Pancreas (tissue), 10 donors: ENCODE results near the gene ANO4. TPM values are rescaled to one million over a fixed set of nuclear protein-coding genes. Genes with fewer than 3 reads are reported as not detected.

ENCODE experiments used
- ATAC-seq, 4 donors: fragments of 200-7000 bp; cut with Tn5 transposase; one replicate each; pipeline versions ENCODE4 v1.8.0 to v1.9.1; 2020; ENCODE audit warnings: mild to moderate bottlenecking in 4 of 4, moderate library complexity in 4 of 4
- DNase-seq, 6 donors: peaks; one replicate each; pipeline ENCODE4 v3.0.0-alpha.2; 2020
- FAIRE-seq: peaks from 2 replicates; lab custom pipeline; 2012; peaks lifted over from hg19 to GRCh38; lab: Jason Lieb, UNC
- H3K27ac ChIP-seq, 4 donors: fragments of 200-600 bp; sonication (generic); 1 replicate in 3 of 4; 2 replicates in 1 of 4; pipeline versions ENCODE4 v1.5.0 to v1.8.0; 2020
- H3K27me3 ChIP-seq, 4 donors: fragments of 200-600 bp; one replicate each; pipeline ENCODE4 v1.8.0; 2021
- H3K36me3 ChIP-seq, 3 donors: fragments of 200-600 bp; sonication (generic) in 1 of 3; one replicate each; pipeline versions ENCODE4 v1.5.0 to v1.8.0; 2020 to 2021
- H3K4me1 ChIP-seq, 3 donors: fragments of 200-600 bp; one replicate each; pipeline ENCODE4 v1.8.0; 2021
- H3K4me3 ChIP-seq, 4 donors: fragments of 200-600 bp; sonication (generic) in 2 of 4; one replicate each; pipeline versions ENCODE4 v1.5.0 to v1.8.0; 2020 to 2021
- H3K9me3 ChIP-seq, 4 donors: fragments of 200-600 bp; one replicate each; pipeline ENCODE4 v1.8.0; 2021
- CTCF ChIP-seq, 4 donors: fragments of 200-600 bp; sonication (generic) in 3 of 4; IDR thresholded peaks; one replicate each; pipeline versions ENCODE4 v1.5.0 to v1.8.0; 2021; ENCODE audit warnings: antibody characterized with exemption in 4 of 4
- WGBS, 2 donors: extraction: QIAGEN DNeasy Blood & Tissue Kit; methylation state at CpG; one replicate each; pipeline ENCODE4 v1.1.7; 2013; 5-methylcytosine and 5-hydroxymethylcytosine counted together
- intact Hi-C, 3 donors: fragments of 100-400 bp; cut with DNase I; formaldehyde crosslinking; loops; one replicate each; pipeline versions ENCODE4 v1.11.1 to v1.14.2; 2022
- polyA plus RNA-seq, 2 donors: library from polyadenylated mRNA; stranded (reverse); fragments of 200-250 nt; gene quantifications; one replicate each; pipeline ENCODE4 v1.2.3, GENCODE V29; 2013
- total RNA-seq, 6 donors: library from RNA; stranded (reverse); fragmentation: NEBNext Ultra II Directional in 4 of 6; extraction: Animal tissue kit (Norgen Biotek cat#: 25700) in 4 of 6; gene quantifications; one replicate each; pipeline versions ENCODE4 v1.2.1 to v1.2.4, GENCODE V29; 2021 to 2023
- donor health status: healthy with polysubstance abuse.
- donor health status: DM: no; HTN: no; CAD: no; lungs with moderate emphysema.
- donor health status: DM: no; HTN: no; CAD: no.
- donor health status: control.
- donor health status: control.
- donor health status: Bipolar disorder and iron deficiency.
- donor health status: DM: yes; HTN: yes; CAD: no.
- donor health status: DM: no; HTN: no; CAD: no.
- donor health status: DM: no; HTN: no; CAD: no.
- donor health status: DM: yes; HTN: yes; CAD: no.

Gene ANO4
- total and polyA plus RNA-seq, 8 donors: 0.14 to 2.1 (median 0.28) TPM; not detected in 1

GRCh38 chr12:101076921-101077320 lies 282.3 kb downstream of the ANO4 start:
- WGBS, 2 donors: 57 to 68% methylated on average over 4 of the region's 4 CpGs
- DNase-seq: no peak
- Histone ChIP-seq H3K27me3 (no peaks in the 10 kb centered on the region), H3K27ac (no peak overlapping the region), H3K4me1 (no peaks in the 10 kb centered on the region), H3K9me3 (no peaks in the 10 kb centered on the region), H3K36me3 (no peaks in the 10 kb centered on the region), H3K4me3 (no peak overlapping the region)
- intact Hi-C loops: no loop called here
- TF ChIP-seq CTCF (IDR thresholded peaks at IDR 0.05): no peak
- ATAC-seq: peak in 1 of 4 donors; percentile 51
- FAIRE-seq: no peak

- no peaks in the 10 kb centered on the region for H3K36me3 ChIP-seq
- DNase-seq (no peak), ATAC-seq (no peak), FAIRE-seq (no peak)
- TF ChIP-seq CTCF (IDR thresholded peaks at IDR 0.05): no peak
- H3K4me3 ChIP-seq: no peak overlapping the region
- intact Hi-C loops: no loop called here
- no peak overlapping the region for H3K27ac ChIP-seq
- no peaks in the 10 kb centered on the region for H3K27me3 ChIP-seq
- H3K4me1 ChIP-seq: no peaks in the 10 kb centered on the region
- H3K9me3 ChIP-seq: no peaks in the 10 kb centered on the region
- 43 to 44% methylated on average over 3 of the region's 3 CpGs for WGBS, 2 donors
Measured at GRCh38 chr12:101077791-101078528, 283.4 kb downstream of the ANO4 start.

- FAIRE-seq: no peak
- no peak for DNase-seq
- Histone ChIP-seq H3K9me3 (no peaks in the 10 kb centered on the region), H3K27ac (no peak overlapping the region), H3K4me3 (no peak overlapping the region), H3K36me3 (no peaks in the 10 kb centered on the region), H3K27me3 (no peaks in the 10 kb centered on the region), H3K4me1 (no peaks in the 10 kb centered on the region)
- TF ChIP-seq CTCF (IDR thresholded peaks at IDR 0.05): no peak
- ATAC-seq: no peak
- intact Hi-C loops: no loop called here
- WGBS, 2 donors: 78 to 80% methylated on average over 6 of the region's 6 CpGs
Measured at GRCh38 chr12:101078536-101079285, 284.1 kb downstream of the ANO4 start.

- WGBS, 2 donors: 50 to 80% methylated on average over 3 of the region's 3 CpGs
- ATAC-seq: no peak
- Histone ChIP-seq H3K9me3 (no peaks in the 10 kb centered on the region), H3K27ac (no peak overlapping the region), H3K36me3 (no peaks in the 10 kb centered on the region), H3K27me3 (no peaks in the 10 kb centered on the region), H3K4me3 (no peak overlapping the region), H3K4me1 (no peaks in the 10 kb centered on the region)
- no peak for FAIRE-seq
- TF ChIP-seq CTCF (IDR thresholded peaks at IDR 0.05): no peak
- DNase-seq: no peak
- intact Hi-C loops: no loop called here
Measured at GRCh38 chr12:101082706-101083105, 288.1 kb downstream of the ANO4 start.
